ENCODE measurements around the gene MKI67. TPM values are rescaled to one million over a fixed set of nuclear protein-coding genes. Genes with fewer than 3 reads are reported as not detected.
"Not testable (repeated sequence)": the region's sequence is repeated elsewhere in the genome, so short reads cannot be mapped to it uniquely, and the experiment has no call there.

Gene MKI67, protein sequence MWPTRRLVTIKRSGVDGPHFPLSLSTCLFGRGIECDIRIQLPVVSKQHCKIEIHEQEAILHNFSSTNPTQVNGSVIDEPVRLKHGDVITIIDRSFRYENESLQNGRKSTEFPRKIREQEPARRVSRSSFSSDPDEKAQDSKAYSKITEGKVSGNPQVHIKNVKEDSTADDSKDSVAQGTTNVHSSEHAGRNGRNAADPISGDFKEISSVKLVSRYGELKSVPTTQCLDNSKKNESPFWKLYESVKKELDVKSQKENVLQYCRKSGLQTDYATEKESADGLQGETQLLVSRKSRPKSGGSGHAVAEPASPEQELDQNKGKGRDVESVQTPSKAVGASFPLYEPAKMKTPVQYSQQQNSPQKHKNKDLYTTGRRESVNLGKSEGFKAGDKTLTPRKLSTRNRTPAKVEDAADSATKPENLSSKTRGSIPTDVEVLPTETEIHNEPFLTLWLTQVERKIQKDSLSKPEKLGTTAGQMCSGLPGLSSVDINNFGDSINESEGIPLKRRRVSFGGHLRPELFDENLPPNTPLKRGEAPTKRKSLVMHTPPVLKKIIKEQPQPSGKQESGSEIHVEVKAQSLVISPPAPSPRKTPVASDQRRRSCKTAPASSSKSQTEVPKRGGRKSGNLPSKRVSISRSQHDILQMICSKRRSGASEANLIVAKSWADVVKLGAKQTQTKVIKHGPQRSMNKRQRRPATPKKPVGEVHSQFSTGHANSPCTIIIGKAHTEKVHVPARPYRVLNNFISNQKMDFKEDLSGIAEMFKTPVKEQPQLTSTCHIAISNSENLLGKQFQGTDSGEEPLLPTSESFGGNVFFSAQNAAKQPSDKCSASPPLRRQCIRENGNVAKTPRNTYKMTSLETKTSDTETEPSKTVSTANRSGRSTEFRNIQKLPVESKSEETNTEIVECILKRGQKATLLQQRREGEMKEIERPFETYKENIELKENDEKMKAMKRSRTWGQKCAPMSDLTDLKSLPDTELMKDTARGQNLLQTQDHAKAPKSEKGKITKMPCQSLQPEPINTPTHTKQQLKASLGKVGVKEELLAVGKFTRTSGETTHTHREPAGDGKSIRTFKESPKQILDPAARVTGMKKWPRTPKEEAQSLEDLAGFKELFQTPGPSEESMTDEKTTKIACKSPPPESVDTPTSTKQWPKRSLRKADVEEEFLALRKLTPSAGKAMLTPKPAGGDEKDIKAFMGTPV (N-terminal part only)
- total RNA-seq (2014; rRNA removed; shearing (Covaris generic)), result 9.2 and 13.8 TPM in 2 replicates

DNA sequence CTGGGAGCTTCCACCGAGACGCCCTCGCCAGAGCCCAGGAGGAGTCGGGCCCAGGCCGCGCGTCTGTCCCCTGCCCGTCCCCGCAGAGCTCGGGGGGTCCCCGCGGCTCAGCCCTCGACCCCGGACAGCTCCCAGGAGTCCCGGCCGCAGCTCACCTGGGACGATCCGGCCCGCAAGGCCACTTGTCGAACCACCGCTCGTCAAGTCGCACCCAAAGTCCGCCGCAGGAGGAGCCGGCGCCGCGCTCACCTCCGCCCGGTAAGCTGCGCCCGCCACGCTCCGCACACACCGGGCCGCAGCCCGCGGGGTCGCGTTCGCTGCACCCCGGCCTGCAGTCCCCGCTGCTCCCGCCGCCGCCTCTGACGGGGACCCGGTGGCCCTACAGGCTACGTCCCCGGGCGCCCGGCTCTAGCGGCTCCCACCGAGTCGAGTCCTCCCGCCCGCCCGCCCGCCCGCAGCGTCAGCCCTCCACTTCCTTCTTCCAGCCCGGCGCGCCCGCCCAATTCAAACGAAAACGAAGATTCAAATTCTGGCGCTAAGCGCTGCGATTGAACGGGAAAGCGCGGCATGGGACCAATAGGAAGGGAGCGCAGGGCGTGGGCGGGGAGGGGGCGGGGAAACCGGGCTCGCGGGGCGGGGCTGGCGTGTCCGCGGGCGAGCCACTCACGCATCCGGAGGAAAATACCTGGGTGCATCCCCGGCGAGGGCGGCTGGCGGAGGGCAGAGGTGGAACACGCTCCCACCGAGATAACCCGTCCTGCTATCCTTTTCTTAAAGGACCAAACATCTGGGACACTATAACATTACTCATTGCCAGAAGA lies at the start of gene MKI67:
TSS of gene MKI67 (minus strand) at position 480 of the 821 bp plus-strand sequence. CDS start 756 bp downstream, outside the sequence.
- DNase-seq (ENCODE audit: low spot score), result peak; percentile 48
- in situ Hi-C loops (cut with HindIII; ENCODE audit: low sequenced_read_pairs), result no loop called here

DNA sequence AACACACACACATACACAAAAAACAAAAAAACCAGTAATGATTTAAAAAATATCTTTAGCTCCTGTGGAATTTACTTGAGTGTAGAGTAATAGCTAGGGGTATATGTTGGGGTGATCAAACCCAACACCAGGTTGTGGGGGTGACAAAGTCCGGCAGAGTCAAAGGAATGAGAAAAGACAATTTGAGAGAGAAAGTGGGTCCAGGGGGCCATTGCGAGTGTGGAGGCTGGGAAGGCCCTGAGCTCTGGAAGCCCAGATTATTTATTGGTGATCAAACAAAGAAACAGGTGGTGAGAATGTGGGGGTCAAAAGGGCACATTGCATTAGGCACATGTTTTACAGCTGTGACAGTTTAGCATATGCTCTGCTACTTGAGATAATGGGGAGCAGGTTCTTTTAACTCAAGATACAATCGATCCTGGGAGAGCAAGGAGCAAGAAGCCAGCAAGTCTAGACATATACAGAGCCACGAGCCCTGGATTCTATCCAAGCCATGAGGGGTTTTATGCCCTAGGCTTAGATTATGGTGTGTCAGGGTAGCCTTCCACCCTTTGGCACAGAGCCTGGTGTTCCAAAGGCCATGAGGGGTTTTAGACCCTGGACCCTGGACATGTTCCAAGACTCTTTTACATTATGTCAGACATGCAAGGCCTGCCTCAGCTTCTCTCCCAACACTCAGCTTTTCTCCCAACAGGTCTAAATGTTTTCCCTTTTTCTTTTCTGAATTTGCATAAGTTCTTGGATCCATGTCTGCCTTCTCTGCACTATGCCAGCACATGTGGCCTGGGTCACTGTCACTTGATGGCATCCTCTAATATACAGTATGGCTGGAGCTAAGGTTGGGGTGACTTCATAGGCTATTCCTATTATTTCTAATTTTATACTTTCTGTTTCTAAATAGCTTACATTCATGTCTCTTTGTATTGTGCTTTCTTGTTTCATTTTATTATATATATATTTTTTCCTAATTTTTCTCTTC lies 48.6 kb upstream of the MKI67 start:
- in situ Hi-C loops (cut with HindIII; ENCODE audit: low sequenced_read_pairs), result no loop called here
- no peak for DNase-seq (ENCODE audit: low spot score)

DNA sequence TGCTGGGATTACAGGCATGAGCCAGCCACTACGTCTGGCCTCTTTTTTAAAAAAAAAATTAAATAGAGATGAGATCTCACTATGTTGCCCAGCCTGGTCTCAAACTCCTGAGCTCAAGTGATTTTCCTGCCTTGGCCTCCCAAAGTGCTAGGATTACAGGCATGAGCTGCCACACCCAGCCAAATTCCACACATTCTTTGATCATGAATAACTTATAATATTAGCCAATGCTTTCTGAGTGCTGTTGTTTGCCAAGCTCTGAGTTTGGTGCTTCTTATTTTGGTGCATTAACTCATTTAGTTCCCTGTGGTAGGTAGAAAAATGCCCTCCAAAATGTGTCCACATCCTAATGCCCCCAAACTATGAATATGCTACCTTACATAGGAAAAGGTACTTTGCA lies 47.2 kb upstream of the MKI67 start:
- DNase-seq (ENCODE audit: low spot score), result no peak
- in situ Hi-C loops (cut with HindIII; ENCODE audit: low sequenced_read_pairs), result no loop called here

DNA sequence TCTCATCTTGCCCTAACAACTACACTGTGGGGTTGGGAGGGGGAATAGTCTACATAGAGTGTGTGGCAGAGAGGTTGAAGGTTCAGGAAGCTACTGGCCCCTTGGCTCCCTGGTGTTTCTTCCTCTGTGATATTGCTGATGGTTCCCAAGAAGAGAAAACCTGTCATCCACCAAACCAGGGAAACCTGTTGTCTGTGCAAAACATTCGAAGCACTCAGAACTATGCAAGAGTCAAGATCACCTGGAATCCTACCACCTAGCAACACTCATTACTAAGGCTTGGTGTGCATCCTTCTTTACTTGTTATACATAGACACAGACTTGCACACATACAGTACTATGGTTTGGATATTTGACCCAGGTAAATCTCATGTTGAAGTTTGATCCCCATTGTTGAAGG lies 46.5 kb upstream of the MKI67 start:
- no peak for DNase-seq (ENCODE audit: low spot score)
- in situ Hi-C loops (cut with HindIII; ENCODE audit: low sequenced_read_pairs), result no loop called here

DNA sequence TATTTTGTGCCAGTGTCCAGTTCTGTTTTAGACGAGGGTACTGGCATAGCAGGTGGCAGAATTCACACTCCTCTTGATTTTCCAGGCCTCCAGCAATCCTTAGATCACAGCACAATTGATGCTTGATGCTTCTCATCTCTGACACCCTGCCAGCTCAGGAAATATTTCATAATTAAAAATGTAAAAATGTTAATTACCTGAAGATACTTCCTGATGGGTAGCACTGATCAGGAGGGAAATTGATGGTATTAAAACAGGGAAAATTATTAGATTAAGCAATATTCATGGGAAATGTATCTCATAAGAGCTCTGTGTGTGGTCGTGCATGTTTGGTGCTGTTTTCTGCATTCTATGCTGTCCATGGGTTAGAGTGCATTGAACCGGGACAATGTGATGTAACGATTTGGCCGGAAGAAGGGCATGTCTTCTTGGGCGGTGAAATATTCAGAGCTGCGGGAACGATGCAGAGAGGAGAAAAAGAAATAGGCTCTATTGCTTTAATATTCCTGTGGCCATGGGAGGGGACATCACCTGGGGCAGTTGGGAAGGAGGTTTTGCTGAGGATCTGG lies 43.7 kb upstream of the MKI67 start:
- in situ Hi-C loops (cut with HindIII; ENCODE audit: low sequenced_read_pairs), result no loop called here
- no peak for DNase-seq (ENCODE audit: low spot score)

DNA sequence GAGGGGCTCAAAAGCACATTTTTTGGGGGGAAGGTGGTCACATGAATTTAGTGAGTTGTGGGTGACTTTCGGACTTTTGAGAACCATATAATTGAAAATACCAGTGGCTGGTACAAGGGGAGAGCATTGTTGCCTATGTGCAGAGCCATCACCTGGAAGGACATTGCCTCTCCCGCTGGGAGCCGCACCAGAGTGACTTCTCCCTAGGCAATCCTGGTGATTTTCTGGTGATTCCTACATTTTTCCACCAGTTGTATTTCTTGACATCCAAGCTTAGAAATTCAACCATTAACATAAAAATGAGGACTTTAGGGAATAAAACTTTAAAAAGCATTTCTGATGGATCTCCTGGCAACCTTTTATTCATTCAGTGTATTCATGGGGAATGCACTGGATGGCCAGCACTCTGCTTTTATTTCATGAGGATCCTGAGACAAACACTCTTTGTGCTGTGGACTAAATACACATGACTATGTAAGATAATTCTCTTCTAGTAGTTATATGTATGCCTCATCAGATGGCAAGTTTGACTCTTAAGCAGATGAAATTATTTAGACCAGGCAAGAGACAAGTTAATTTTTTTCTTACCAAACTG lies 41.8 kb upstream of the MKI67 start:
- in situ Hi-C loops (cut with HindIII; ENCODE audit: low sequenced_read_pairs), result no loop called here
- DNase-seq (ENCODE audit: low spot score), result peak; percentile 3

DNA sequence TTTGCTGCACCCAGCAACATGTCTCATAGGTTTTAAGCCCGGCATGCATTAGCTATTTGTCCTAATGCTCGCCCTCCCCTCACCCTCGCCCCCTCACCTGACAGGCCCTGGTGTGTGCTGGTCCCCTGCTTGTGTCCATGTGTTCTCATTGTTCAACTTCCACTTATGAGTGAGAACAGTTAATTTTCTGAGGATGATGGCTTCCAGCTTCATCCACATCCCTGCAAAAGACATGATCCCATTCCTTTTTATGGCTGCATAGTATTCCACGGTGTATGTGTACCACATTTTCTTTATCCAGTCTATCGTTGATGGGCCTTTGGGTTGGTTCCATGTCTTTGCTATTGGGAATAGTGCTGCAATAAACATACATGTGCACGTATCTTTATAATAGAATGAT lies 40.9 kb upstream of the MKI67 start:
- DNase-seq (ENCODE audit: low spot score); in situ Hi-C loops (cut with HindIII; ENCODE audit: low sequenced_read_pairs): not testable (repeated sequence)

DNA sequence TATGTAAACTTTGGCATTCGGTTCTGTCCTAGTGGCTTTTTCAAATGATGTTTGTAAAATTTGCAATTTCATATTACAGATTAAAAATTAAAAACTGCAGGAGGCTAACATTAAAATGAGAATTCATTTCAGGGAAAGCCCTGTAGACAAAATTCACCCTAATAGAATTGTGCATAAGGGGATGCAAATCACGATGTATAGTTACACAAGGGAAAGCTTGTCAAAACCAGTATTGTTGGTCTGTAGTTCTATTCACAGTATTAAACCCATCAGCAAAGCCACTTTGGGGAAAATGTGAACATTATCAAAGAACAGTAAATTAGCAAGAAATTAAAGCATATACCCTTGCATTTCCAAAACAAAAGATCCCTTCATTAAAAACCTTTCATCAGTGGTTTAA lies 39.9 kb upstream of the MKI67 start:
- DNase-seq (ENCODE audit: low spot score), result no peak
- in situ Hi-C loops (cut with HindIII; ENCODE audit: low sequenced_read_pairs), result no loop called here

DNA sequence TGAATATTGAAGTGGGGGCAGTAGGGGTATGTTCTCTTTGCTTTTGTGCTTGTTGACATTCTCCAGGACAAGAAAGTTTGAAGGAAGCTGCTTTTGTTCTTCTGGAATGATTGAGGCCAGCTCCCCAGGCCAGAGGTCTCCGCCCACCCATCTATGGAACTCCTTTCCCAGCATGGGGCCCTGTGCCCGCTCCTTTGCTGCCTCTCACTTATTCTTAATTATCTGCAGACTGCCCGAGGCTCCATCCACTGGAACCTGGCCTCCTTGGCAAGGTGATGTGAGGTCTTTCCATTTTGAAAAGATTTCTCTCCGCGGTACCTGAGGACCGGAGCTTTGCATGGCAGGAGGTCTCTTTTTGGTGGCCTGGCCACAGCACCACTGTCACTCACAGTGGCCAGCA lies 39.3 kb upstream of the MKI67 start:
- in situ Hi-C loops (cut with HindIII; ENCODE audit: low sequenced_read_pairs), result no loop called here
- no peak for DNase-seq (ENCODE audit: low spot score)

DNA sequence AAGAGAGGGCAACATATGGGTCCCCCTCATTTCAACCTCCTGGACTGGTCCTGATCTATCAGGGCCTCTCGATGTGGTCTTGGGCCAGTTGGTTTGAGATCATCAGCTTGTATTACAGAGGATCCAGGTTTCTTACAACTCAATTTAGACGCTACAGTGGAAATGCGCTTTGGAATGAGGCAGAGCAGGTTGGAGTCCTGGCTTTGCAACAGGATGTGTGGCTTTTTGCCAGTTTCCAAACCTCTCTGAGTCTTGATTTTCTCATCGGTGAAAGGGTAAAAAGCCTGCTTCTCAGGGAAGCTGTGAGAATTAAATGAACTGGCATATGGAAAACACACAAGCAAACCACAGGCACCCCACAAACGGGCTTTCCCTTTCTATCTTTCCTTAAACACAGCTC lies 37.5 kb upstream of the MKI67 start:
- in situ Hi-C loops (cut with HindIII; ENCODE audit: low sequenced_read_pairs), result no loop called here
- DNase-seq (ENCODE audit: low spot score), result no peak

DNA sequence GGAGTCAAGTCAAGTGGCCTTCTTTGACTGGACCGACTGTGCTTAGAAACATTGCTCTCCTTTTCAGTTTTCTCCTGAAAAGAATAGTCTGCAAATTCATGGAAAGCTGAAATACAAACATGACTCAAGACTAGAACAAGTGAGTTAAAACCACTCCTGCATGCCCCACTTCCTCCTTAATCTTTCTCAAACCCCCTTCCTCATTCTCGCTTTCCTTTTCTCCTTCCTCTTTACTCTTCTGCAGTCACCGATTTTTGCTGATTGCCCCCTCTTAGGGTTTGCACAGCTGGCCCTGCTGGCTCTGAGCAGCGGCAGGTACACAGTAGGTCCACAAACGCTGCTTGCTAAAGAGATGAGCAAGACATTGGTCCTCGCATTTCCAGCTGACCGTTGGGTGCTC lies 34.8 kb upstream of the MKI67 start:
- in situ Hi-C loops (cut with HindIII; ENCODE audit: low sequenced_read_pairs), result no loop called here
- DNase-seq (ENCODE audit: low spot score), result no peak

DNA sequence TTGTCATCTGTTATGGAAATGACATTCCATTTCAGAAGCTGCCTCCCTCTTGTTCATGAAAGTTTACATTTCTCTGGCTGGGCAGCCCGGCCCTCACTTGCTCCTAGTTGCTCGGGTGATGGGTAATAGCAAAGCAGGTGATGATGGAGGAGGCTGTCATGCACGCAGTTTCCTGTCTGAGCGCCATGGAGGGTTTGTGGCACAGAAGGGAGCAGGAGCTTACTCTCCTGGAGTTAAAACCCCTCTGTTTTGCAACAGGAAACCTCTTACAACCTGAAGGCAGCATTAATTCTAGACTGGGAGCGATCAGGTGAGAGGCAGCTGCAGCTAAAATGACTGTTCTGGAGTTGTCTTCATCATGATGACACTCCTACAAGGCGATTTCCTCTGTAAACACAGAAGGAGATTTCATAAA lies 34.1 kb upstream of the MKI67 start:
- in situ Hi-C loops (cut with HindIII; ENCODE audit: low sequenced_read_pairs), result no loop called here
- DNase-seq (ENCODE audit: low spot score), result no peak

DNA sequence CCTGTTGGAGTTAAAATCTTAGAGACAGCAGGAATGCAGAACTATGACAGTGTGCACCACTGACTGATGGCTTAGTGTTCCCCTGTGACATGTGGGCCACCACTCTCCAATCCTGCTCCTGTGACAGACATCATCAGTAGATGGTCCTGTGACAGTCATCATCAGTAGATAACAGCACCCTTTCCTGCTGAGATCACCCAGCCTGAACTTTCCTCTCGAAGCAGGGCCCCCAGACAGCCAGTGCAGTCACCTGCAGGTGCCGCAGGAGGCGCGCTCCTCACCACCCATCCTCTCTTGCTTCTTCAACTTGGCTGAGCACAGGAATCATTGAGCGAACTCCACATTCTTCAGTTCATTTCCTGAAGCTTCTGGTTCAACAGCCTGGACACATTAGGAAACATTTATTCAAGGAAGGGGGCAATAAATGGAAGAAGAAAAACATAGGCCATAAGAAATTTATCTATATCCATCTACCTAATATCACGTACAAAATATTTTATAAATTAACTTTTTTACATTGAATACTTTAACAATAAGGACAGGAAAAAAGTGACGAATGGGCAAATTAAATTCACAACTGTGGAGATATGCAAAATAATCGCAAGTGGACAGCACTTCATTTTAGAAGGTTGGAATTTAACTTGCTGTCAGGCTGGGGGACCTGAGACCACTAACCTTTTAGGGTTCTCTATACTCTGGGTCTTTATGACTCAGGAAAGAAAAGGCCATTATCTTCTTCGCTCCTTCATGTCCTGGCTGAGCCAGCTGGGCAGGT lies 32.0 kb upstream of the MKI67 start:
- in situ Hi-C loops (cut with HindIII; ENCODE audit: low sequenced_read_pairs), result no loop called here
- DNase-seq (ENCODE audit: low spot score), result no peak

DNA sequence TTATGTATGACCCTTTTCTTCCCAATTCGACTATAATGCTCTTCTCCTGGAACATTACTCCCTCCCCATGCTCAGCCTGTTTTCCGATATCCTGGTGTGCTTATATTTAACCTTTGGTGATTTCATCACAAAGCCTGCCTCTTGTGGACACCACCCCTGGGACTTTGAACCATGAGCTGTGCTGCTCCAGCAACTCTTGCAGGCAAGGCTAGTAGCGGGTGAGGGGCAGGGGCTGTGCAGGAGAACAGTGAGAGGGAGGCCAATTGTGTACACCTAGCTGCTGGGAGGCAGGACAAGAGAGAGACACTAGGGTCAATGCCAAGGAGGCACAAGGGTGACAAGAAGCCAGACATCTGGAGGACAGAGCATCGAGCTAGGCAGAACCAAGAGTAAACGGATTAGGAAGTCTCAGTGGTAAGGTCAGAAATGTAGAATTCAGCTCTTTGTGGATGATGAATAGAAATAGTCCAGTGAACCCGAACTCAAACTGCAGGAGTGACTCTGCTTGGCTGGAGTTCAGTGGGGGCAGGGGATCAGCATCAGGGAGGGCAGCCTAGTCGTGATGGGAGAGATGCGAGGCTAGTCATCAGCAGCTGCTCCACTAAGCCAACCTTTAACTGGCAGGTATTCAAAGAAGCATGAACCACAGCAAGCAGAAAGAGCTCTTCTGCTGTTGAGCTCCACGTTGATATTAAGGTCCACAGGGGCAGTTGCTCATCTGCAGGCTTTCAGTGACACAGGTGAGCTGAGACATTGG lies 31.0 kb upstream of the MKI67 start:
- in situ Hi-C loops (cut with HindIII; ENCODE audit: low sequenced_read_pairs), result no loop called here
- DNase-seq (ENCODE audit: low spot score), result no peak

DNA sequence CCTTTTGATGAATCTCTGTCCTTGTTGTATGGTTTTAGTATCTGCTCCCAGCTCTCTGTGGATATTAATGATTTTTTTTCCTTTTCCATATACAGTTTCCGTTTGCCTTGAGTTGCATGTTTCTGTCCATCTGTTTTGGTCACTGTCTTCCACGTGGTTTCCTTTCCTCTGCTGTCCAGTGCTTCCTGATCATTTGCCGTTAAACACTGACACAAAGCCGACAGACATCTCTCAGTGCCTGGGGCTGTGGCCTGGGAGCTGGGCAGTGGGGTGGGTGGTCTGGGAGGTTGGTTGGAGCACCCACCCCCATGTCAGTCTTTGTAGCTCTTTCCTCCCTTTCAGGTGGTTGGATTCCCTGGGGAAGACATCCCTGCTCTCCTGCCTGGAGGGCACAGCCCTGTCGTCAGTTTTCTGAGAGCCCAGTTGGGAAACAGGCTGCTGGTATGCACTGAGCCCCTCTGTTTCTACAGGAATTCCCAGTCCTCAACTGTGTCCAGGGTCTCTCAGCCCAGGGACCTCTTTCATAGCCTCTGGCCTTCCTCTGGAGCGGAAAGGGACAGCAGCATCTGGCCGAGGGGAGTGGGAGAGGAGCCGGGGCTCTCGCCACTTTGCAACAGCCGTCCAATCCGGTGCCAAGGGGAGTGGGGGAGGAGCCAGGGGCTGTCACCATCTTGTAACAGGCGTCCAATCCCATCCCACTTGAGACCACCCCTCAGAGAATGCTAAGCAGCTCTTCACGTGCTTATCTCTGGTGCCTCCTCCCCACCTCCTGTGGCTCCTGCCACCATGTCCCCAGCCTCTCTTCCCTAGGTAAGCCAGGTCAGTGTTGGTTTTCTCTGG lies 26.7 kb upstream of the MKI67 start:
- in situ Hi-C loops (cut with HindIII; ENCODE audit: low sequenced_read_pairs), result no loop called here
- no peak for DNase-seq (ENCODE audit: low spot score)

Measured in G401 (cell line).